A673 (cell line): ENCODE data around the gene SCN1B. TPM values are rescaled to one million over a fixed set of nuclear protein-coding genes. Genes with fewer than 3 reads are reported as not detected.

Source experiments
- BruUV-seq: library from RNA; stranded (reverse); fragments of 400-500 nt; replicated peaks from 2 replicates; lab custom pipeline; 2021; lab: Mats Ljungman, UMichigan
- CTCF ChIA-PET: fragments of 300-600 bp; sonication (Branson Sonifier 250); formaldehyde crosslinking; loops from one replicate; lab custom pipeline; 2022; ENCODE audit warnings: antibody characterized with exemption; lab: Charles Lee
- POLR2A ChIA-PET: fragments of 300-600 bp; sonication (Branson Sonifier 250); formaldehyde crosslinking; loops from one replicate; lab custom pipeline; 2022; ENCODE audit warnings: antibody characterized with exemption; ENCODE audit not compliant: low non-redundant PET; lab: Charles Lee
- DNase-seq: peaks from one replicate; pipeline ENCODE4 v3.0.0-alpha.2; 2015; ENCODE audit warnings: low spot score
- H3K27ac ChIP-seq: fragments of 200-600 bp; sonication (generic); 2 replicates; pipeline ENCODE4 v1.5.1; 2016; ENCODE audit warnings: mixed run types, low read depth, mild to moderate bottlenecking, mixed read lengths, antibody characterized with exemption, low read length; ENCODE audit not compliant: poor library complexity, severe bottlenecking
- H3K27me3 ChIP-seq: fragments of 200-600 bp; sonication (generic); replicated peaks from 2 replicates; pipeline ENCODE4 v1.6.1; 2017; ENCODE audit warnings: mixed run types, low read depth, mild to moderate bottlenecking, mixed read lengths, antibody characterized with exemption, low read length; ENCODE audit not compliant: insufficient read depth, poor library complexity
- H3K36me3 ChIP-seq: fragments of 200-600 bp; sonication (generic); 2 replicates; pipeline ENCODE4 v1.6.1; 2016; ENCODE audit warnings: mixed run types, mild to moderate bottlenecking, mixed read lengths, antibody characterized with exemption, low read length; ENCODE audit not compliant: insufficient read depth, poor library complexity, severe bottlenecking
- H3K4me1 ChIP-seq: fragments of 200-600 bp; sonication (generic); 2 replicates; pipeline ENCODE4 v1.6.1; 2017; ENCODE audit warnings: mixed run types, mild to moderate bottlenecking, mixed read lengths, antibody characterized with exemption, low read length; ENCODE audit not compliant: insufficient read depth, poor library complexity, severe bottlenecking
- H3K4me3 ChIP-seq: fragments of 200-600 bp; sonication (generic); 2 replicates; pipeline ENCODE4 v1.5.1; 2016; ENCODE audit warnings: low read depth, mixed run types, mild to moderate bottlenecking, mixed read lengths, low read length; ENCODE audit not compliant: poor library complexity, severe bottlenecking
- H3K9me3 ChIP-seq: fragments of 200-600 bp; sonication (generic); 2 replicates; pipeline ENCODE4 v1.6.1; 2016; ENCODE audit warnings: mixed run types, low read depth, mild to moderate bottlenecking, mixed read lengths, antibody characterized with exemption, low read length; ENCODE audit not compliant: poor library complexity, severe bottlenecking
- EZH2 ChIP-seq: fragments of 200-600 bp; sonication (generic); IDR thresholded peaks from 2 replicates; pipeline ENCODE4 v1.6.1; 2017; ENCODE audit warnings: borderline replicate concordance, low read depth, mild to moderate bottlenecking, mixed read lengths, antibody characterized with exemption, low read length; ENCODE audit not compliant: poor library complexity, severe bottlenecking
- intact Hi-C: fragments of 100-400 bp; cut with micrococcal nuclease; formaldehyde crosslinking; loops from one replicate; pipeline ENCODE4 v1.10.0; 2022; ENCODE audit not compliant: unreplicated experiment
- total RNA-seq: library from RNA; stranded (reverse); gene quantifications from 2 replicates; pipeline ENCODE4 v1.2.3, GENCODE V29; 2021
- TF ChIP-seq, protein P1 (sequence below): fragments of 300-800, 200-600 bp; sonication (generic); conservative IDR thresholded peaks from 2 replicates; pipeline ENCODE4 v1.5.1; 2017; ENCODE audit warnings: low read depth, mild to moderate bottlenecking, antibody characterized with exemption, low read length, moderate library complexity, mixed read lengths

The SCN1B gene
- total RNA-seq, 1 experiment from 2014 or later = 2.3 TPM

- no peak for DNase-seq
- intact Hi-C loops = no loop called here
- H3K4me3 ChIP-seq = no peak overlapping the region
- ChIA-PET POLR2A (no interaction called here), CTCF (no interaction called here)
- H3K9me3 ChIP-seq = no peaks in the 10 kb centered on the region
- H3K27ac ChIP-seq = no peak overlapping the region
- H3K27me3 ChIP-seq = no peaks in the 10 kb centered on the region
- H3K36me3 ChIP-seq = no peaks in the 10 kb centered on the region
- no peak for TF ChIP-seq EZH2
- TF ChIP-seq, protein P1, sequence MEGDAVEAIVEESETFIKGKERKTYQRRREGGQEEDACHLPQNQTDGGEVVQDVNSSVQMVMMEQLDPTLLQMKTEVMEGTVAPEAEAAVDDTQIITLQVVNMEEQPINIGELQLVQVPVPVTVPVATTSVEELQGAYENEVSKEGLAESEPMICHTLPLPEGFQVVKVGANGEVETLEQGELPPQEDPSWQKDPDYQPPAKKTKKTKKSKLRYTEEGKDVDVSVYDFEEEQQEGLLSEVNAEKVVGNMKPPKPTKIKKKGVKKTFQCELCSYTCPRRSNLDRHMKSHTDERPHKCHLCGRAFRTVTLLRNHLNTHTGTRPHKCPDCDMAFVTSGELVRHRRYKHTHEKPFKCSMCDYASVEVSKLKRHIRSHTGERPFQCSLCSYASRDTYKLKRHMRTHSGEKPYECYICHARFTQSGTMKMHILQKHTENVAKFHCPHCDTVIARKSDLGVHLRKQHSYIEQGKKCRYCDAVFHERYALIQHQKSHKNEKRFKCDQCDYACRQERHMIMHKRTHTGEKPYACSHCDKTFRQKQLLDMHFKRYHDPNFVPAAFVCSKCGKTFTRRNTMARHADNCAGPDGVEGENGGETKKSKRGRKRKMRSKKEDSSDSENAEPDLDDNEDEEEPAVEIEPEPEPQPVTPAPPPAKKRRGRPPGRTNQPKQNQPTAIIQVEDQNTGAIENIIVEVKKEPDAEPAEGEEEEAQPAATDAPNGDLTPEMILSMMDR = no peak
- BruUV-seq = no TSS peak
- no peaks in the 10 kb centered on the region for H3K4me1 ChIP-seq
These were observed 3.1 kb downstream of the SCN1B start for GRCh38 chr19:35033067-35034004.

DNA sequence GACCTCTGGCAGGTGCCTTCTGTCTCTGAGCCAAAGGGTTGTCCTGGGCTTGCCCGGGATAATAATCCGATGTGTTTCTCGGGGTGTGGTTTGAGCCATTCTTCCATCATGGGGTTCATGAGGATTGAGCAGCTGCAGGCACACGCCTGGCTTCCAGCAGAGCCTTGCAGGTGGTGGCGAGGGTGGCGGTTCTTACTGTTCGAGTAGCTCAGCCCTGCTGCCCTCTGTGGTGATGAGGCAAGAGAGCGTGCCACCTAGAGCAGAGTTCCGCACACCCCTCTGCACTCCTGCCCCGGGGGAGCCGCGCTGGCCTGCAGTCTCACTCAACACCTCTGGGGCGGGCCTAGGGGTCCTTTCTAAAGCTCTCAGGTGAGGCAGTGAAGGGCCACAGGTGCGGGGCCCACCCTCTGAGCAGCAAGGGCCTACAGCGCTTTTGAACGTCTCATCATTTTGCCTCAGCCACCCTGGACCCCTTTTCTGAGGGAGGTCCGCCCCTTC lies 3.8 kb downstream of the SCN1B start:
- no peak for DNase-seq
- H3K9me3 ChIP-seq = no peaks in the 10 kb centered on the region
- no peaks in the 10 kb centered on the region for H3K36me3 ChIP-seq
- H3K27me3 ChIP-seq = no peaks in the 10 kb centered on the region
- ChIA-PET POLR2A (no interaction called here), CTCF (no interaction called here)
- TF ChIP-seq EZH2 = no peak
- TF ChIP-seq, protein P1 = no peak
- no peak overlapping the region for H3K27ac ChIP-seq
- no peaks in the 10 kb centered on the region for H3K4me1 ChIP-seq
- no TSS peak for BruUV-seq
- H3K4me3 ChIP-seq = no peak overlapping the region
- intact Hi-C loops = no loop called here

DNA sequence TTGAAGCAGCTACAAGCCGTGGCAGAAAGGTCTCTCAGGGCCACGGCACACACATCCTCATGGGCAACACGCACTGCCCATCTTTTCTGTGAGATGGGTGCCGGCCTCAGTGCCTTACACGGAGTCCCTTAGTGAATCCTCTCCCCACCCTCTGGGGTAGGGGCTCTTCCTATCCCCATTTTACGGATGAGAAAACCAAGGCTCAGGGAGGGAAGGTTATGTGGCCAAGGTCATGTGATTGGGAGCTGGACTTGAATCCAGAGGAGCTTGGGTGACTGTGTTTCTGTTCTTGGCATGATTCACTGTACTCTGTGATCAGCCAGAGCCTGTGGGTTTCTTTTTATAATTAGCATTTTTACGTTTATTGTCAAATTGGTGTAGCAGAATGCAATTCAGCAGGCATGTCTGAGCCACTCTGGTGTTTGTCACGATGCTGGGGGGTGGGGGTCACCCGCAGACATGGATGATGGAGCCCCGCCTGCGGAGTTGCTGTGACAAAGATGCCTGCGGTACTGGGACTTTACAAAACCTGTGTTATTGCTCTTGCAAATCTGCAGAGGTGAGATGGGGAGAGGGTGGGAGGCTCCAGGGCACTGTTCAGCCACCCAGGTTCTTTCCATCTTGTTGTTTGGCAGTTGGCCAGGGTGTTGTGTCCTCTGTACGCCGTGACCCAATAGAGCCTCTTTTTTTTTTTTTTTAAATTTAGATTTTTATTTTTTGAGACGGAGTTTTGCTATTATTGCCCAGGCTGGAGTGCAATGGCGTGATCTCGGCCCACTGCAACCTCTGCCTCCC lies 4.5 kb downstream of the SCN1B start:
- CTCF ChIA-PET = no interaction called here
- no peak for DNase-seq
- TF ChIP-seq, protein P1 = no peak
- TF ChIP-seq EZH2 = no peak
- POLR2A ChIA-PET = no interaction called here
- no TSS peak for BruUV-seq
- Histone ChIP-seq H3K27ac (no peak overlapping the region), H3K4me3 (no peak overlapping the region), H3K4me1 (no peaks in the 10 kb centered on the region), H3K9me3 (no peaks in the 10 kb centered on the region), H3K27me3 (no peaks in the 10 kb centered on the region), H3K36me3 (no peaks in the 10 kb centered on the region)
- intact Hi-C loops = no loop called here
